GM10266 (cell line): ENCODE results near the gene RCN2.
"Not testable (repeated sequence)": the region's sequence is repeated elsewhere in the genome, so short reads cannot be mapped to it uniquely, and the experiment has no call there.

Experiments
- DNase-seq: peaks from one replicate; pipeline ENCODE4 v3.0.0; 2012; ENCODE audit errors: extremely low spot score
- CTCF ChIP-seq: IDR thresholded peaks from 2 replicates; pipeline ENCODE4 v1.5.1; 2012; ENCODE audit warnings: mild to moderate bottlenecking, low read depth; ENCODE audit not compliant: control insufficient read depth, insufficient read depth; ENCODE audit errors: missing control alignments

RCN2 gene

GRCh38 chr15:76953913-76954312 is 22.4 kb downstream of the RCN2 start:
- DNase-seq, result no peak
- TF ChIP-seq CTCF, result no peak

- TF ChIP-seq CTCF, result no peak
- DNase-seq, result no peak
These were observed 23.2 kb downstream of the RCN2 start for GRCh38 chr15:76954744-76955143.

- no peak for DNase-seq
These were observed 29.9 kb downstream of the RCN2 start for GRCh38 chr15:76961268-76962011.

GRCh38 chr15:76962337-76963013 is 30.9 kb downstream of the RCN2 start:
- TF ChIP-seq CTCF, result no peak
- no peak for DNase-seq

More at GRCh38 chr15:76961268-76962011, 29.9 kb downstream of the RCN2 start:
- no peak for TF ChIP-seq CTCF

GRCh38 chr15:76963596-76963995 is 32.0 kb downstream of the RCN2 start:
- TF ChIP-seq CTCF, result no peak
- DNase-seq, result no peak

- no peak for DNase-seq
- no peak for TF ChIP-seq CTCF
These were observed 32.6 kb downstream of the RCN2 start for GRCh38 chr15:76964157-76964556.

- not testable (repeated sequence) for DNase-seq
These were observed 34.5 kb downstream of the RCN2 start for GRCh38 chr15:76966051-76966450.

GRCh38 chr15:76967067-76967466 is 35.5 kb downstream of the RCN2 start:
- DNase-seq, result no peak
- no peak for TF ChIP-seq CTCF
